Activated naive CD8-positive, alpha-beta T cell treated with anti-CD3 and anti-CD28 coated beads, Interleukin-2, amount 10 ng/mL, durations not matched to agents 7 days and 5 days (primary cell): ENCODE measurements around the gene VSX2. TPM values are rescaled to one million over a fixed set of nuclear protein-coding genes. Genes with fewer than 3 reads are reported as not detected.
"Not testable (repeated sequence)": the region's sequence is repeated elsewhere in the genome, so short reads cannot be mapped to it uniquely, and the experiment has no call there.

ENCODE experiments used
- ATAC-seq: fragments of 150-1000 bp; cut with Tn5 transposase; one replicate; pipeline ENCODE4 v1.10.0; 2021; ENCODE audit warnings: low read depth, moderate library complexity
- POLR2A ChIA-PET: fragments of 350-600 bp; sonication (Branson Sonifier 250); formaldehyde crosslinking; loops from one replicate; lab custom pipeline; 2021; ENCODE audit warnings: antibody characterized with exemption; lab: Charles Lee
- DNase-seq: peaks from one replicate; pipeline ENCODE4 v3.0.0; 2021
- H3K27ac Mint-ChIP-seq: one replicate; pipeline ENCODE4 v1.8.0; 2022; ENCODE audit warnings: mild to moderate bottlenecking, mixed read lengths
- H3K27me3 Mint-ChIP-seq: one replicate; pipeline ENCODE4 v1.8.0; 2022; ENCODE audit warnings: mild to moderate bottlenecking, moderate library complexity, mixed read lengths
- H3K36me3 Mint-ChIP-seq: one replicate; pipeline ENCODE4 v1.8.0; 2021; ENCODE audit warnings: mild to moderate bottlenecking, mixed read lengths
- H3K4me1 Mint-ChIP-seq: one replicate; pipeline ENCODE4 v1.8.0; 2021; ENCODE audit warnings: mixed read lengths
- H3K4me3 Mint-ChIP-seq: one replicate; pipeline ENCODE4 v1.8.0; 2022; ENCODE audit warnings: mild to moderate bottlenecking, moderate library complexity, mixed read lengths
- H3K9me3 Mint-ChIP-seq: one replicate; pipeline ENCODE4 v1.8.0; 2021; ENCODE audit warnings: mixed read lengths
- total RNA-seq, 2 experiments: library from RNA; stranded (reverse); gene quantifications; one replicate each; pipeline ENCODE4 v1.2.3, GENCODE V29; 2021

Gene VSX2
- total RNA-seq, 2 experiments from 2014 or later: not detected

DNA sequence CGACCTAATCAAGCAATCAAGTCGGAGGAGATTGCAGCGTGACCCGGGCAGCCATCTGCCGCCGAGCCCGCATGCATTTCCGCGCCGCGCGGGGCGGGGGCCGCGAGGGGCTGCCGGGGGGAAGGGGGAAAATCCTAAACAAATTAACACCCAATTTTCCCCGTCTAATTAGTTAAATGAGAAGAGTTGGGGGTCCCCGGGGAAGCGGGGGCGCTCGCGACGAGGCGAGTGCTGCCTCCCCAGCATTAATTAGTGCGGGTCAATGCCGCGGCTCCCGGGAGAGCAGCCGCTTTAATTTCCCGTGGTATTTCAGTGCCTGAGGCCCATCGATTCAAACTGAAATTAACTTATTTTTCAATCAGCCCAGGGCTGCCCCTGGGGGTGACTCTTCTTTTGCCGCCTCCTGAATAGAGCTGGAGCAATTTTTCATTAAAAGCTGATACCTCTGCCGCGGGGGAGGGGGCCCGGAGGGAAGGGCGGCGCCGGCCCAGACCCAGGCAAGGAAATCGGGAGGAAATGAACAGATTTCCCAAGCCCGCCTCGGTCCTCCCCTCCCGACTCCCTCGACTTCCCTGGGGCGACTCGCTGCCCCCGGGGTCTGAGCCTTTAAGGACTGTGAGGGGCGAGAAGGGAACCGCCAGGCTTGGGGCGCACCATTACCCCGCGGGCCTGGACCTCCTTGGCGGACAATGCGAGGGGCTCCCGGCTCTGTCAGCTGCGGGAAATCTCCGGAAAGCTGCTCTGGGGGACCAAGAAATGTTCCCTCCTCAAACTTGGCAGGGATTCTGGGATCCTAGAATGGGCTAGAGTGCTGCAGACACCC, 18.9 kb downstream of the VSX2 start:
- POLR2A ChIA-PET: no interaction called here
- H3K27ac Mint-ChIP-seq: peak overlapping the region; percentile 63
- H3K9me3 Mint-ChIP-seq: no peaks in the 10 kb centered on the region
- ATAC-seq (no peak), DNase-seq (no peak)
- peak overlapping the region; percentile 86 for H3K4me3 Mint-ChIP-seq
- H3K27me3 Mint-ChIP-seq: peaks cover 24% of the 10 kb centered on the region
- no peaks in the 10 kb centered on the region for H3K36me3 Mint-ChIP-seq
- H3K4me1 Mint-ChIP-seq: peaks cover 3% of the 10 kb centered on the region

DNA sequence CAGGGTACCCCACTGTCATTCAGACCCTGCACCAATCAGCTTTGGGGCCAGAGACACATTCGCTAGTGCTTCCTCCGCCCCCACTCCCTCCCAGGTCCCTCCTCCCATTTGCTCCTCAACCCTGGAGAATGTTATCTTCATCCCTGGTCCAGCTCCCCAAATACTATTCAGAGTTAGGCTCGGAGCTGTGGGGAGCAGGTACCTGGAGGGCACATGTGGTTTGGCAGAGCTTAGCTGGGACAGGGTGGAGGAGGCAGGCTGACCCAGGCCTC, 19.5 kb downstream of the VSX2 start:
- H3K4me3 Mint-ChIP-seq: peak overlapping the region; percentile 8

DNA sequence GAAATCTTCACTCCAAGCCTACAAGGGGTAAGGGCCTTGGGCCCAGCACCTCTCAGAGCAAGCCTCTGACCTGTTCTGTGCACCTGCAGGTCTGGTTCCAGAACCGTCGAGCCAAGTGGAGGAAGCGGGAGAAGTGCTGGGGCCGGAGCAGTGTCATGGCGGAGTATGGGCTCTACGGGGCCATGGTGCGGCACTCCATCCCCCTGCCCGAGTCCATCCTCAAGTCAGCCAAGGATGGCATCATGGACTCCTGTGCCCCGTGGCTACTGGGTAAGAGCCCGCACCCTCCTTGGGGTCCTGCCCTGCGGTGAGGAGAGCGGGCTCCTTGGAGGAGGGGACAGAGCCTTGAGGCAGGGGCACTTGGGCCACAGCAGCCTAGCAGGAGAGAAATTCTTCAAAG, 20.3 kb downstream of the VSX2 start:
- Mint-ChIP-seq H3K36me3 (no peaks in the 10 kb centered on the region), H3K9me3 (no peaks in the 10 kb centered on the region), H3K4me3 (no peak overlapping the region), H3K27ac (no peak overlapping the region), H3K27me3 (peaks cover 22% of the 10 kb centered on the region), H3K4me1 (peaks cover 3% of the 10 kb centered on the region)
- ATAC-seq (no peak), DNase-seq (no peak)
- POLR2A ChIA-PET: no interaction called here

More for the DNA sequence above, 19.5 kb downstream of the VSX2 start:
- Mint-ChIP-seq H3K36me3 (no peaks in the 10 kb centered on the region), H3K4me1 (peaks cover 3% of the 10 kb centered on the region), H3K27me3 (peaks cover 22% of the 10 kb centered on the region), H3K9me3 (no peaks in the 10 kb centered on the region), H3K27ac (no peak overlapping the region)
- no peak for ATAC-seq
- no peak for DNase-seq
- POLR2A ChIA-PET: no interaction called here

DNA sequence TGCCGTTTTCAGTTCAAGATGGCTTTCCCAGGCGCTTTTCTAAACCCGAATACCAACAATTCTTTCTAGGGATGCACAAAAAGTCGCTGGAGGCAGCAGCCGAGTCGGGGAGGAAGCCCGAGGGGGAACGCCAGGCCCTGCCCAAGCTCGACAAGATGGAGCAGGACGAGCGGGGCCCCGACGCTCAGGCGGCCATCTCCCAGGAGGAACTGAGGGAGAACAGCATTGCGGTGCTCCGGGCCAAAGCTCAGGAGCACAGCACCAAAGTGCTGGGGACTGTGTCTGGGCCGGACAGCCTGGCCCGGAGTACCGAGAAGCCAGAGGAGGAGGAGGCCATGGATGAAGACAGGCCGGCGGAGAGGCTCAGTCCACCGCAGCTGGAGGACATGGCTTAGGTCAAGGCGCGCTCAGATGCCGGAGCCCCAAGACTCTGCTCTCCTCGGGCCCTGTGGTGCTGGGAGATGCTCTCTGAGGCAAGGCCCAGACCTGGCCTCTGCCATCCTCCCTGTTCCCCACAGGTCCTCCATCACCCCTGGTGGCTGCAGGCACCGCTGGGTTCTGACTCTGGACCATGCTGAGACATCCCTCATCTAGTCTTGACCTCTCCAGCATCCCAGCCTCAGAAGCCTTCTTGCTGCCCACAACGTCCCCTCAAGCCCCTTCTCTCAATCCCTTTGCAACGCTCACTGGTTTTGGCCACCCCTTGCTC, 21.4 kb downstream of the VSX2 start:
- Mint-ChIP-seq H3K4me1 (peaks cover 3% of the 10 kb centered on the region), H3K27me3 (peaks cover 15% of the 10 kb centered on the region), H3K4me3 (no peak overlapping the region), H3K27ac (no peak overlapping the region), H3K9me3 (no peaks in the 10 kb centered on the region), H3K36me3 (no peaks in the 10 kb centered on the region)
- ATAC-seq: no peak
- no peak for DNase-seq
- POLR2A ChIA-PET: no interaction called here

DNA sequence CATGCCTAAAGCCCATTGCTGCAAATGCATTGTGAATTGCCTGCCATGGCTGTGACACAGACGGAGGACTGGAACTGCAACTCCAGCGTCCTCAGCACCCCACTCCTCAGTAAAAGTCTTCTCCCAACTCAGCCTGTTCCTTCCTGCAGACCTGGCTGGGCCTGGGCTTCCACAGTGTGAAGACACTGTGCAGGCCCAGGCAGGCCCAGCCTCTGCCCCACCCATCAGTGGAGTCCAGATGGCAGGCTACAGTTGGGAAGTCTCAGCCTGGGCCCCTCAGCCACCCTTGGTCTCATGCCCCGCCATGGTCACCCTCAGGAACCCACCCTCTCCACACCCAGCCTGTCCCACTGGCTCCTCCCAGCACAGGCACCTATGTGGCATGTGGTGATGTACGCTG, 22.0 kb downstream of the VSX2 start:
- Mint-ChIP-seq H3K9me3 (no peaks in the 10 kb centered on the region), H3K36me3 (no peaks in the 10 kb centered on the region), H3K27me3 (peaks cover 14% of the 10 kb centered on the region), H3K4me1 (peaks cover 3% of the 10 kb centered on the region), H3K27ac (no peak overlapping the region), H3K4me3 (no peak overlapping the region)
- POLR2A ChIA-PET: no interaction called here
- DNase-seq (no peak), ATAC-seq (no peak)

DNA sequence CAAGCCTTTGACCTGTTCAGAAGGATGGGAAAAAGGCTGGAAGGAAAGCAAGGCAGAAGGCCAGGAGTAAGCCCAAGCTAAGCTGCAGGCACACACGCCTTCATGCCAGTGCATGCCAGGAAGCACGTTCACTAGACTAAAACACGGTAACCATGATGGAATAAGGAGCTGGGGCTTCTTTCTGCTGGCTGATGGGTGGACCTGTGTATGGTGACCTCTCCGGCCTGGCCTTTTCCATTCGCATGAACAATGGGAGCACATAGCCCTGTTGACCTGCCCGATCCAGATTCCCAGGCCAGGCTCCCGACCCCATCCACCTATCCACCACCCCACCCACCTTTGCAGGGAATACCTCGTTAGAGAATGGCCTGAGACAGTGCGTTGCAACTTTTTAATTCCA, 22.8 kb downstream of the VSX2 start:
- no peak overlapping the region for H3K4me3 Mint-ChIP-seq

DNA sequence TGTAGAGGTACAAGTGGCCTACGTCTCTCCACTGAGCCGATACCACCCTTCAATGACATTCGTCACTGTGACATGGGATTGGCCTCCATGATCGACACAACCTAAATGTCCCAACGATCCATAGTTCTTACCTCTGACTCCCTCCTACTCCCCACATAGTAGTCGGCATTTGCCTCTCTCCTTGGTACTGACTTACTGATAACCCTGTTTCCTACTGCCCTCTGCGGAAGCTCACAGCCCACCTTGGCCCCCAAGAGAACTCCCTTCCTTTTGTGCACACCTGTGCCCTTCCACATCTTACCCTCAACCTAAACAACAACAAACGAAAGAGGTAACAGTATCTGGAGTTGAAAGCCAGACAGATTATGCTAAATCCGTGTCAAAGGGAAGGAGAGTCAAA, 23.9 kb downstream of the VSX2 start:
- Mint-ChIP-seq H3K27ac (no peak overlapping the region), H3K9me3 (no peaks in the 10 kb centered on the region), H3K27me3 (peaks cover 12% of the 10 kb centered on the region), H3K4me1 (no peaks in the 10 kb centered on the region), H3K4me3 (no peak overlapping the region), H3K36me3 (no peaks in the 10 kb centered on the region)
- DNase-seq: no peak
- no peak for ATAC-seq
- POLR2A ChIA-PET: no interaction called here

More for the DNA sequence above, 22.8 kb downstream of the VSX2 start:
- ATAC-seq (no peak), DNase-seq (no peak)
- Mint-ChIP-seq H3K27ac (no peak overlapping the region), H3K36me3 (no peaks in the 10 kb centered on the region), H3K27me3 (peaks cover 14% of the 10 kb centered on the region), H3K4me1 (no peaks in the 10 kb centered on the region), H3K9me3 (no peaks in the 10 kb centered on the region)
- POLR2A ChIA-PET: no interaction called here

DNA sequence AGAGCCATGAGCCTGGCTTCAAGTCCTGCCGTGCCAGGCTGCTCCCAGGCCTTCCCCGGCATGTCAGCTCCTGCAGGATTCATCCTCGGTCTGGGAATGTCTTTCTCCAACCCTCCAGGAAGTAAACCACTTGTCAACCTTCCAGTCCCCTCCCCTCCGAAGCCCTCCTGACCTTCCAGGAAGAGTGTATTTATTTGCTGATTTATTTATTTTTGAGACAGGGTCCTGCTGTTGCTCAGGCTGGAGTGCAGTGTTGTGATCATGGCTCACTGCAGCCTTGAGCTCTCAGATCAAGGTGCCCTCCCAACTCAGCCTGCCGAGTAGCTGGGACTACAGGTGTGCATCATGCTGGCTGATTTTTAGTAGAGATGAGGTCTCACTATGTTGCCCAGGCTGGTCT, 24.7 kb downstream of the VSX2 start:
- Mint-ChIP-seq H3K4me1 (no peaks in the 10 kb centered on the region), H3K27me3 (peaks cover 13% of the 10 kb centered on the region), H3K36me3 (no peaks in the 10 kb centered on the region), H3K27ac (no peak overlapping the region), H3K9me3 (no peaks in the 10 kb centered on the region), H3K4me3 (no peak overlapping the region)
- DNase-seq (no peak), ATAC-seq (no peak)
- POLR2A ChIA-PET: no interaction called here

DNA sequence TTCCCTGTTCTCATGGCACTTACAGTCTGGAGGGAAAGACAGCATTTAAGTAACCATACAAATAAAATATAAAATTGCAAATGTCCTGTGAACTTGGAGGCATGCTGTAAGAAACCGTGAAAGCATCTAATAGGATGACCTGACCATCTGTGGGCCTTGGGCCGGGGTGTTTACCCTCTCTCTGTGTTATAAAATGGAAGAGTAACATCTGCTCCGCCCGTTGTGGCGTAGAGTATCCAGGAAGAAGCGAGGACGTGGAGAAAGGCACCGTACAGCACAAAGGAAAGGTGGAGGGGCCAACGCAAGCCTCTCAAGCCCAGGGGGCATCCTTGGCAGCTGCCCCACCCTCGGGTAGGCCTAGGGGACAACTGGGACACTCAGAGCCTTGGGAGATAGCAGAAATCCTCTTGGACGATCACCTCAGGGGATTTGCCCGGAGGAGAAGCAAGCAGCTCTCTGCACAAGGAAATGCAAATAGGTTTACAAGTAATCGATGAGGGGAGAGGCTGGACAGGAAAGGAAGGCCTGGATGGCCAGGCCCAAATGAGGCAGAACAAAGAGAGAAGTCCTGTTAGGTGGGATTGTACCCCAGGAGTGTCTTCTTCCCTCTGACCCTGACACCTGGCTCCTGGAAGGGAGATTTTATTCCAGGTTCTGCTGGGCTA, 26.2 kb downstream of the VSX2 start:
- POLR2A ChIA-PET: no interaction called here

DNA sequence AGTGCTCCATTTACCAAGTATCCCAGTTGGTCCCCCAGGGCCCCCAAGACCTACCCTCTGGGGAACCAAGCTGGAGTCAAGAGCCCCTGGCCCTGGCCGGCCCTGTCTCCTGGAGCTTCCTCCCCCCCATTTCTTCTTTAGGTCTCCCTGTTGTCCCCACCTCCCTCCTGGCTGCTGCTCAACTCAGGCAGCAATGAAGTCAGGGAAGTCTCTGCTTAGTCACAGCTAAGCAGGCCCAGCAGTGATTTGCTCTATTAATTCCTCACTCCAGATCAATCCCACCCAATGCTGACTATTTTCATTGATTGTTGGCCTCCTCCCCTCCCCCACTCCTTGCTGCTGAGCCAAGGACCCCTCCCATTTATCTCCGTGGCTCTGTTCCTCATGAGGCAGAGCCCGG, 28.3 kb downstream of the VSX2 start:
- DNase-seq (no peak), ATAC-seq (no peak)
- H3K27me3 Mint-ChIP-seq: peaks cover 6% of the 10 kb centered on the region
- H3K36me3 Mint-ChIP-seq: no peaks in the 10 kb centered on the region
- no peak overlapping the region for H3K27ac Mint-ChIP-seq
- no peaks in the 10 kb centered on the region for H3K9me3 Mint-ChIP-seq
- no peaks in the 10 kb centered on the region for H3K4me1 Mint-ChIP-seq
- H3K4me3 Mint-ChIP-seq: no peak overlapping the region
- POLR2A ChIA-PET: no interaction called here

More for the DNA sequence above, 26.2 kb downstream of the VSX2 start:
- ATAC-seq (no peak), DNase-seq (no peak)
- H3K4me1 Mint-ChIP-seq: no peaks in the 10 kb centered on the region
- H3K36me3 Mint-ChIP-seq: no peaks in the 10 kb centered on the region
- H3K27ac Mint-ChIP-seq: no peak overlapping the region
- peaks cover 6% of the 10 kb centered on the region for H3K27me3 Mint-ChIP-seq
- H3K9me3 Mint-ChIP-seq: no peaks in the 10 kb centered on the region
- H3K4me3 Mint-ChIP-seq: no peak overlapping the region

DNA sequence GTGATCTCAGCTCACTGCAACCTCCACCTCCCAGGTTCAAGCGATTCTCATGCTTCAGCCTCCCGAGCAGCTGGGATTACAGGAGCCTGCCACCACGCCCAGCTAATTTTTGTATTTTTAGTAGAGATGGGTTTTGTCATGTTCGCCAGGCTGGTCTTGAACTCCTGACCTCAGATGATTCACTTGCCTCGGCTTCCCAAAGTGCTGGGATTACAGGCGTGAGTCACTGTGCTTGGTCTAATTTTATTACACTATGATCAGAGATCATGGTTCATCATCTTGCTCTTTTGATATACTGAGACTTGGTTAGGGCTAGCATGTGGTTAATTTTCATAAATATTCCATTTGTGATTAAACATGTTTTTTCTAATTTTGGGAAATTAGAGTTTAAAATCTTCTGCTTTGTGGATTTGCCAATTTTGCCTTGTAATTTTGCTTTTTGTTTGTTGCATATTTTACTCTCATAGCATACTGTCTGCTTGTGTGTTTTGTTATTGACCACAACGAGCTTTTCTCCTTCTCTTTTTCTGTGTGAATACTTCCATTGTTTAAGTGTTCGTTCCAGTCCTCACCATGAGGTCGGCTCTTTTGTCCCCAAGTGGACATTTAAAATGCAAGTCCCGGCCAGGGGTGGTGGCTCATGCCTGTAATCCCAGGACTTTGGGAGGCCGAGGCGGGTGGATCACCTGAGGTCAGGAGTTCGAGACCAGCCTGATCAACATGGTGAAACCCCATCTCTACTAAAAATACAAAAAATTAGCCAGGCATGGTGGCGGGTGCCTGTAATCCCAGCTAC, 31.3 kb downstream of the VSX2 start:
- H3K4me1 Mint-ChIP-seq, H3K4me3 Mint-ChIP-seq, POLR2A ChIA-PET, H3K27me3 Mint-ChIP-seq, H3K9me3 Mint-ChIP-seq, H3K27ac Mint-ChIP-seq, DNase-seq, ATAC-seq, H3K36me3 Mint-ChIP-seq: not testable (repeated sequence)

DNA sequence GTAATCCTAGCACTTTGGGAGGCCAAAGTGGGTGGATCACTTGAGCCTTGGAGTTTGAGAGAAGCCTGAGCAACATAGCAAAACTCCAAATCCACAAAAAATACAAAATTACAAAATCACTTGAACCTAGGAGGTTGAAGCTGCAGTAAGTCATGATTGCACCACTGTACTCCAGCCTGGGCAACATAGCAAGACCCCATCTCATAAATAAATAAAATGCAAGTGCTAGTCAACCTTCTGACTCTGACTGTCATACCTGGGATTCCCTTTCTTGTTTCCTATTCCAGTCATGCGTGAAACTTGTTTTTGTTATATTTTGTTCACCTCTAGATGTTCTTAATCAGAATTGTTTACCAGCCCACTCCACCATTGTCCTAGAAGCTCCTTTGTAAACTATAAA, 32.1 kb downstream of the VSX2 start:
- POLR2A ChIA-PET: no interaction called here
- Mint-ChIP-seq H3K4me1 (peaks cover 3% of the 10 kb centered on the region), H3K36me3 (no peaks in the 10 kb centered on the region), H3K9me3 (no peaks in the 10 kb centered on the region), H3K4me3 (no peak overlapping the region), H3K27ac (no peak overlapping the region), H3K27me3 (peaks cover 6% of the 10 kb centered on the region)
- no peak for DNase-seq
- no peak for ATAC-seq

DNA sequence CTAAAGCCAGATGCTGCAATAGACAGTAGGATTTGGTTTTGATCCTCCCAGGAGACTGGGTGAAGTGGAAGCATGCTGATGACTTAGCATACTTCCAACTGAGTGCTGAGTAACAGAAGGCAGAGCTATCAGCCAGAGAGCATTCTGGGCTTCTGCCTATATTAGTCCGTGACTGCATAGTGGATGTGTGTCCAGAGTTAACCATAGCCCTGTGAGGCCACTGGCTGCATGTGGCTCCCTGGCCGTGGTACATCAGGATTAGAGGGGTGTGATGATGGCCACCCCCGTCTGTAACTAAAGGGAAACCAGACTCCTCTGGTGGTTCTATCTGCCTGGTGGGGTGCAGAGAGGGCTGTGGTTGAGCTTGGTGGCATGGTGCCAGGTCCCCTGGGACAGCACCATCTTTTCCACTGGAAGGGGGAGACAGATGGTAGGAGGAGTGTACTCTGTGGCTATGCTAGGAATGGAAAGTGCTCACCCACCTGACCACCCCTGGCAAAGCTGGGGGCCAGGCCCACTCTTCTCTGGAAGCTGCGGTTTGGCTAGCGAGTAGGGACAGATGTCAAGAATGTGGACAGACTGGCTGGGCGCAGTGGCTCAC, 36.1 kb downstream of the VSX2 start:
- Mint-ChIP-seq H3K4me1 (peaks cover 3% of the 10 kb centered on the region), H3K27ac (no peak overlapping the region), H3K4me3 (no peak overlapping the region), H3K27me3 (no peaks in the 10 kb centered on the region), H3K36me3 (peaks cover 3% of the 10 kb centered on the region), H3K9me3 (peaks cover 4% of the 10 kb centered on the region)
- POLR2A ChIA-PET: no interaction called here
- DNase-seq: no peak
- no peak for ATAC-seq
